COLO668 (cell line): ENCODE measurements around the gene CHIA.

Source experiments
- DNase-seq: peaks from one replicate; lab custom pipeline; 2025; ENCODE audit not compliant: unreplicated experiment; lab: John Stamatoyannopoulos, UW

CHIA gene

DNA sequence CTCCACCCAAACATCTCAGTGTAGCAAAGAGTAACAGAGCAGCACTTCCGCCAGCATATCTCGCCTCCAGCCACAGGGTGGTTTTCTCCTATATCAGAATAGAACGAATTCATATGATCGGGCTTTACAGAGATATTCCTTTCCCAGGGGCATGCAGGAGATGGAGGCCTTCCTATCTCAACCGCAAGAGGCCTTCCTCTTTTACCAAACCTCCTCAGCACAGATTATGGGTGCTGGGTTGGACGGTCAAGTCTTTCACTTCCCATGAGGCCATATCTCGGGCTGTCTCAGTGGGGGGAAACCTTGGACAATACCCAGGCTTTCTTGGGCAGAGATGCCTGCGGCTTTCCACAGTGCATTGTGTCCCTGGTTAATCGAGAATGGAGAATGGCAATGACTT, 71.1 kb downstream of the CHIA start:
- no peak for DNase-seq

DNA sequence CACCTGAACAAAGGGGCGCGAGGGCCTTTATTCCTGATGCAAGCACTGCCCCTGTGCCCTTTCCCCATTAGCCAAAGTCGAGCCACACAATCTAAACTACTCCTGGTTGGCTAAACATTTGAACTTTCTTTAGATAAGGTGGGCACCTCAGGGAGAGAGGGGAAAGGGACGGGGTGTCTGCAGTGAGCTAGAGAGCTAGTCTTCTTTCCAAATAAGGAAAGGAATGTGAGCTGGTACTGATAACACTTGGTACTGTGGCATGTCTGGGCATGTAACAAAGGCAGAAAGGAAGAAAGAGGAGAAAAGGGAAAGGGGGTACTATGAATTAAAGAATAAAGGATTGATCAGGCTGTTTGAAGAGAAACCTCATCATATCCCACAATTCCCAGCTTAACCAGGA, 74.0 kb downstream of the CHIA start:
- no peak for DNase-seq

DNA sequence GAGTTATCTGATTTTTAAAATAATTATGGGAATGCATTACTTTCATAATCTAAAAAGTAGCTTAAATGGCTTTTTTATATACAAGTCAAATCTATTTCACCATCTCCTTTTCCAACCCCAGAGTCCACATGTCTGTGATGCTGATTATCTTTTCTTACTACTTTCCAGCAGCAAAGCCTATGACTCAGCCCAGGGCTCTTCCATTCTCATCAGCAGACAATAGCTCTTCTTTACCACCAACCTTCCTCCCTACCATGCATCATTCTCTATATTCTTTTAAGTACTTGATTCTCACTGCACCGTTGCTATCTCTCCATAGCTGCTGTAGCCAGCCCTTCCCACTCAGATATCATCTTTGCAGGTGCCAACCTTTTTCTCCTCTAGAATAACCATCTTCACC, 75.6 kb downstream of the CHIA start:
- no peak for DNase-seq

DNA sequence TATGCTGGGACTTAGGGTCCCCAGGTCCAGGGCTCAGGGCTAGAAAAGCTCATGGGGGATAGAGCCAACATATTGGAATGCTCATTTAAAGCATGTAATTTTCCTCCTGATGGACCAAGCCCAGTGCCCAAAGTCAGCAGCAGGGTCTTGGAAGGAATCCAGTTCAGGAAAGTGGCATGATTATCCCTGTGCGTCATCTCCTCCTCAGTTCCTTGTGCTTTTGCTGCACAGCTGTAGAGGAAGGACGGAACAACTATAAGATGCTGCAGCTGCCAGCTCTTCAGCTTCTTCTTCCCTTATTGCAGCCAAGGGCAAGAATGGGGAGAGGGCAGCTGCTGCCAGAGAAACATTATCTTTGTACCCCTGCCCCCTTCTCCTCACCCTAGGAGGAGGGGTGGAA, 78.5 kb downstream of the CHIA start:
- DNase-seq, result no peak

DNA sequence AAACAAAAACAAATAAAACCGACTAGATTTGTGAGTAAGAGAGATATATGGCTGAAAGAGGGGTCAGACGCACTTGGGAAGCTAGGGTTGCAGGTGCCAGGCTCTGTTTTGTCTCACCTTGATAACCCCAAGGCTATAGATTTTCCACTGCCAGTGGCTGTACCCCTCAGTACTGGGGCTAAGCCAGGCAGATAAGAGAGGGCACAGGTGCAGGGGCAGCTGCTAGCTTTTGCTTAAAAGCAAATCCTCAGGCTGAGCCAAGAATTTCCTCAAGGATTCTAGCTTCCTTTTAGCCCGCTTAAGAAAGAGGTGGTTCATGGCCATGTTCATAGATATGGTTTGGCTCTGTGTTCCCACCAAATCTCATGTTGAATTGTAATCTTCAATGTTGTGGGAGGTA, 79.0 kb downstream of the CHIA start:
- no peak for DNase-seq
